ENCODE measurements around the gene OR5M10. TPM values are rescaled to one million over a fixed set of nuclear protein-coding genes. Genes with fewer than 3 reads are reported as not detected.

The OR5M10 gene
- total RNA-seq (2022; extraction: Qiagen RNA extraction; ENCODE audit: low read depth): not detected in 5 replicates

DNA sequence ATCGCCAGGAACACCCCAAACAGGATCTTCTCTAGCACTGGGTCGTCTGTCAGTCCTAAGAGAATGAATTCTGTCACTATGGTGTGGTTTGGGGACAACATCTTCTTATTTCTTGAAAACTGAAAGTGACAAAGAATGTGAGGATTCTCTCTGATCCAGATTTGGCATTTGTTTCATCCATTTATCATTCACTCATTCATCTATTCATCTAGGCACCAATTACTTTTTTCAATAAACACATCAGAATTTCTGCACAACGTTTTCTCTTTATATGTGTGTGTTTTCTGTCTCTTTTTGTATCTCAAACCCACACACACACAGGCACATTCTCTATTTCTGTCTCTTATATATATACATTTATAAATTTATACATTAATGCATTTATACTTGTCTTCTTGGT is at the start of gene OR5M10:
Gene OR5M10 (minus strand): TSS at position 101 of the 400 bp plus-strand sequence. CDS start 0 bp downstream, at position 101.

GRCh38 chr11:56543157-56543556 is 34.4 kb downstream of the OR5M10 start, which contains the start of gene OR5M11:
TSS of gene OR5M11 (minus strand) at chr11:56543257. CDS start at chr11:56543257, 0 bp downstream.

Other genes with a start within 250 kb of the OR5M10 start
- gene OR8K1, start 231.7 kb downstream of the OR5M10 start, total RNA-seq (2022; extraction: Qiagen RNA extraction; ENCODE audit: low read depth): not detected in 5 replicates
- gene OR8J1, start 223.4 kb downstream of the OR5M10 start, total RNA-seq (2022; extraction: Qiagen RNA extraction; ENCODE audit: low read depth): not detected in 5 replicates
- not detected in 5 replicates for gene OR8U1, start 202.1 kb downstream of the OR5M10 start, total RNA-seq (2022; extraction: Qiagen RNA extraction; ENCODE audit: low read depth)
- gene OR5AL1, start 165.0 kb downstream of the OR5M10 start, total RNA-seq (2022; extraction: Qiagen RNA extraction; ENCODE audit: low read depth): not detected in 5 replicates
- not detected in 5 replicates for gene OR5M3, start 104.4 kb downstream of the OR5M10 start, total RNA-seq (2022; extraction: Qiagen RNA extraction; ENCODE audit: low read depth)
- gene OR5M8, start 86.4 kb downstream of the OR5M10 start, total RNA-seq (2022; extraction: Qiagen RNA extraction; ENCODE audit: low read depth): not detected in 5 replicates
- not detected in 5 replicates for gene OR5M11, start 34.5 kb downstream of the OR5M10 start, total RNA-seq (2022; extraction: Qiagen RNA extraction; ENCODE audit: low read depth)
- gene OR5M1, start 37.2 kb upstream of the OR5M10 start, total RNA-seq (2022; extraction: Qiagen RNA extraction; ENCODE audit: low read depth): not detected in 5 replicates
- not detected in 5 replicates for gene OR5AP2, start 64.7 kb upstream of the OR5M10 start, total RNA-seq (2022; extraction: Qiagen RNA extraction; ENCODE audit: low read depth)
- gene OR5AR1, start 86.0 kb upstream of the OR5M10 start, total RNA-seq (2022; extraction: Qiagen RNA extraction; ENCODE audit: low read depth): not detected in 5 replicates
- gene OR9G1, start 121.4 kb upstream of the OR5M10 start, total RNA-seq (2022; extraction: Qiagen RNA extraction; ENCODE audit: low read depth): not detected in 5 replicates
- gene OR9G4, start 171.0 kb upstream of the OR5M10 start, total RNA-seq (2022; extraction: Qiagen RNA extraction; ENCODE audit: low read depth): not detected in 5 replicates